T-cell (primary cell): Measurements from ENCODE around the gene ZNF212. TPM values are rescaled to one million over a fixed set of nuclear protein-coding genes. Genes with fewer than 3 reads are reported as not detected.
"Not testable (repeated sequence)": the region's sequence is repeated elsewhere in the genome, so short reads cannot be mapped to it uniquely, and the experiment has no call there.

Experiments used
- ATAC-seq, 4 experiments: fragments of 200-7000 bp in 3 of 4; fragments of 150-1000 bp in 1 of 4; cut with Tn5 transposase; replicated peaks in 1 of 4; 1 replicate in 3 of 4; 2 replicates in 1 of 4; pipeline ENCODE4 v1.10.0; 2021; ENCODE audit warnings: moderate library complexity in 3 of 4, mild to moderate bottlenecking in 2 of 4, moderate number of reproducible peaks in 1 of 4
- CTCF ChIA-PET, 2 donors: fragments of 300-600 bp; sonication (Branson Sonifier 250); formaldehyde crosslinking; loops; one replicate each; lab custom pipeline; 2022; ENCODE audit warnings: antibody characterized with exemption in 2 of 2; lab: Charles Lee
- POLR2A ChIA-PET, 2 donors: fragments of 300-600 bp; sonication (Branson Sonifier 250); formaldehyde crosslinking; loops; one replicate each; lab custom pipeline; 2022; ENCODE audit warnings: antibody characterized with exemption in 2 of 2; lab: Charles Lee
- DNase-seq, 35 experiments: peaks; one replicate each; pipeline versions ENCODE4 v3.0.0 to v3.0.0-alpha.2; 2013 to 2023
- H3K27ac ChIP-seq: one replicate; pipeline ENCODE4 v1.5.1; 2013; ENCODE audit warnings: low read length
- H3K27me3 ChIP-seq, 2 experiments: replicated peaks in 1 of 2; 1 replicate in 1 of 2; 2 replicates in 1 of 2; pipeline versions ENCODE4 v1.6.1 to v1.7.0; 2013; ENCODE audit warnings: low read length in 1 of 2, mixed read lengths in 1 of 2; ENCODE audit not compliant: control insufficient read depth in 2 of 2, insufficient read depth in 2 of 2; ENCODE audit errors: extremely low read depth in 1 of 2
- H3K36me3 ChIP-seq, 2 donors: 1 replicate in 1 of 2; 2 replicates in 1 of 2; pipeline versions ENCODE4 v1.6.1 to v1.7.0; 2013; ENCODE audit warnings: low read length in 1 of 2; ENCODE audit not compliant: control insufficient read depth in 2 of 2, insufficient read depth in 1 of 2; ENCODE audit errors: extremely low read depth in 1 of 2
- H3K4me1 ChIP-seq, 2 experiments: 1 replicate in 1 of 2; 2 replicates in 1 of 2; pipeline versions ENCODE4 v1.6.1 to v1.7.0; 2013; ENCODE audit warnings: low read length in 2 of 2, mixed read lengths in 1 of 2; ENCODE audit not compliant: insufficient read depth in 2 of 2, control insufficient read depth in 1 of 2; ENCODE audit errors: extremely low read depth in 1 of 2
- H3K4me3 ChIP-seq, 2 donors: 1 replicate in 1 of 2; 2 replicates in 1 of 2; pipeline versions ENCODE4 v1.5.1 to v1.7.0; 2013; ENCODE audit warnings: mild to moderate bottlenecking in 2 of 2, low read length in 1 of 2, moderate library complexity in 1 of 2; ENCODE audit not compliant: control insufficient read depth in 1 of 2; ENCODE audit errors: extremely low read depth in 1 of 2
- H3K9me3 ChIP-seq: 2 replicates; pipeline ENCODE4 v1.7.0; 2013
- H3K27ac Mint-ChIP-seq, 2 donors: one replicate each; pipeline ENCODE4 v1.8.0; 2020 to 2021; ENCODE audit warnings: mild to moderate bottlenecking in 2 of 2, mixed read lengths in 2 of 2
- H3K27me3 Mint-ChIP-seq, 2 donors: one replicate each; pipeline ENCODE4 v1.8.0; 2021 to 2022; ENCODE audit warnings: mixed read lengths in 2 of 2
- H3K36me3 Mint-ChIP-seq: one replicate; pipeline ENCODE4 v1.8.0; 2021; ENCODE audit warnings: mixed read lengths
- H3K4me1 Mint-ChIP-seq, 3 donors: one replicate each; pipeline ENCODE4 v1.8.0; 2020 to 2022; ENCODE audit warnings: mixed read lengths in 3 of 3, mild to moderate bottlenecking in 1 of 3
- H3K4me3 Mint-ChIP-seq, 3 donors: one replicate each; pipeline ENCODE4 v1.8.0; 2020 to 2022; ENCODE audit warnings: mild to moderate bottlenecking in 3 of 3, mixed read lengths in 3 of 3, moderate library complexity in 3 of 3
- H3K9me3 Mint-ChIP-seq, 3 donors: one replicate each; pipeline ENCODE4 v1.8.0; 2020 to 2022; ENCODE audit warnings: mixed read lengths in 3 of 3
- WGBS: methylation state at CpG from one replicate; pipeline ENCODE4 v1.1.5; 2013; ENCODE audit warnings: missing lambda C conversion rate; ENCODE audit not compliant: insufficient coverage; 5-methylcytosine and 5-hydroxymethylcytosine counted together
- total RNA-seq, 35 experiments: library from RNA in 6 of 35; stranded (reverse) in 6 of 35; fragments of 120-200 nt in 1 of 35; gene quantifications; one replicate each; pipeline versions ENCODE4 v1.2.1 to v1.2.4 and lab custom pipeline; 2013 to 2026

The ZNF212 gene
- total RNA-seq, 5 donors from 2014 or later (not counting 1 experiment from before 2014, with no cell fraction given) = 14.1 to 21.7 (median 19.6) TPM

DNA sequence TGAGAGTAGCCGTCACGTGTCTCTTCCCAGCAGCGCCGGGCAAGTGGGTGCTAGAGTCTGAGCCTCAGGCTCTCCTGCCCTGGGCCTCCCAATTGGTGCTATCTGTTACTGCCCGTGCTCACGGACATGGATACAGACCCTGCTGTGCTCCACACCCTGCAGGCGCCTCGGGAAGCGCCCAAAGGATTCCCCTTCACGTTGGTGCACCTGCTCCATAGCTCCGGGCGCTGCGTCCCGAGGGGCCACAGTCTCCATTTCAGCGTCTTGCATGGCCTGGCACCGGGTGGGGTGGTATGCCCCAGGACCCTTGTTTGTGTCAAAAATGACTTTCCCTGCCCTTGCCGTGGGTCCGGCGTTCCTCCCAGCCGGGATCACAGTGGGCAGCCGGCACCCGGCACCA lies 13.8 kb upstream of the ZNF212 start:
- Histone ChIP-seq H3K36me3 (peaks cover 9 to 14% of the 10 kb centered on the region in 2 donors), H3K27ac (no peak overlapping the region), H3K27me3 (no peaks in the 10 kb centered on the region), H3K4me3 (no peak overlapping the region), H3K4me1 (no peaks in the 10 kb centered on the region), H3K9me3 (no peaks in the 10 kb centered on the region)
- Mint-ChIP-seq H3K4me3 (no peak overlapping the region), H3K27me3 (no peaks in the 10 kb centered on the region), H3K36me3 (peaks cover 24% of the 10 kb centered on the region), H3K27ac (no peak overlapping the region), H3K9me3 (no peaks in the 10 kb centered on the region), H3K4me1 (peaks cover 0 to 6% (median 0%) of the 10 kb centered on the region in 3 donors)
- ATAC-seq (no peak), DNase-seq (no peak)
- WGBS = 97% methylated on average over 22 of the region's 22 CpGs
- CTCF ChIA-PET = no interaction called here
- POLR2A ChIA-PET = no interaction called here

GRCh38 chr7:149226366-149226765 lies 13.1 kb upstream of the ZNF212 start:
- CTCF ChIA-PET, H3K36me3 ChIP-seq, H3K27ac ChIP-seq, H3K4me3 Mint-ChIP-seq, POLR2A ChIA-PET, H3K27me3 ChIP-seq, H3K4me3 ChIP-seq, H3K27me3 Mint-ChIP-seq, H3K4me1 Mint-ChIP-seq, DNase-seq, ATAC-seq, H3K9me3 ChIP-seq, H3K4me1 ChIP-seq, H3K9me3 Mint-ChIP-seq, H3K27ac Mint-ChIP-seq: not testable (repeated sequence)
- H3K36me3 Mint-ChIP-seq = peaks cover 20% of the 10 kb centered on the region
- 93% methylated on average over 10 of the region's 17 CpGs for WGBS

- no peak overlapping the region for H3K4me3 Mint-ChIP-seq
- Histone ChIP-seq H3K4me1 (no peaks in the 10 kb centered on the region), H3K27me3 (no peaks in the 10 kb centered on the region), H3K9me3 (no peaks in the 10 kb centered on the region), H3K36me3 (peaks cover 7 to 9% of the 10 kb centered on the region in 2 donors), H3K4me3 (no peak overlapping the region), H3K27ac (no peak overlapping the region)
- DNase-seq (no peak), ATAC-seq (no peak)
- POLR2A ChIA-PET = no interaction called here
- peaks cover 15% of the 10 kb centered on the region for H3K36me3 Mint-ChIP-seq
- 100% methylated on average over 1 of the region's 6 CpGs for WGBS
- no peaks in the 10 kb centered on the region for H3K9me3 Mint-ChIP-seq
- CTCF ChIA-PET = no interaction called here
- no peaks in the 10 kb centered on the region for H3K27me3 Mint-ChIP-seq
- peaks cover 0 to 6% (median 0%) of the 10 kb centered on the region in 3 donors for H3K4me1 Mint-ChIP-seq
- H3K27ac Mint-ChIP-seq = no peak overlapping the region
Measured at GRCh38 chr7:149226840-149227494, 12.5 kb upstream of the ZNF212 start.

- POLR2A ChIA-PET = no interaction called here
- no peak overlapping the region for H3K4me3 Mint-ChIP-seq
- WGBS = 69% methylated on average over 6 of the region's 7 CpGs
Measured at GRCh38 chr7:149228831-149229471, 10.5 kb upstream of the ZNF212 start.

DNA sequence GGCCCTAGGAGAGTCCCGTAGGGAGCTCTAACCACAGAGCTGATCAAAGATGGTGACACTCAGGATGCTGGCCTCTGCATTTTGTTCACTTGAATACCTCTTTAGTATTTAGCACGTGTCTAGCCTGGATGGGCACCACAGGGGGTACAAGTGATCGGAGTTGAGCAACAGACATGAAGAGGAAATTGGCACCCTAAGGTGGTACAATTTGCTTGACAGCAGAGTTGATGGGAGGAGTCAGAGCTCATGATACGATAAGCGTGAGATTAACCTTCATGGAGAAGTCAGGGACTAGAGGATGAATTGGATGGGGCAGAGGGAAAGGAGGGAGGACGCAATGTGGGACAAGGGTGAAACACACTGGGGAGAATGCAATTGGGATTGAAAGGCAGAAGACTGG lies 9.9 kb upstream of the ZNF212 start:
- peaks cover 5 to 9% of the 10 kb centered on the region in 2 donors for H3K36me3 ChIP-seq
- DNase-seq (no peak), ATAC-seq (no peak)
- H3K36me3 Mint-ChIP-seq = peaks cover 12% of the 10 kb centered on the region
- H3K27me3 ChIP-seq = peaks cover 0 to 19% of the 10 kb centered on the region in 2 experiments
- no peaks in the 10 kb centered on the region for H3K9me3 Mint-ChIP-seq
- peaks cover 0 to 6% (median 0%) of the 10 kb centered on the region in 3 donors for H3K4me1 Mint-ChIP-seq
- H3K4me1 ChIP-seq = no peaks in the 10 kb centered on the region
- no peak overlapping the region for H3K4me3 Mint-ChIP-seq
- ChIA-PET CTCF (interaction anchor here in 1 of 2 donors (0.6 kb wide), 1 partner anchor 660 kb away, joined by 3 read pairs; no protein-coding TSS in a partner anchor), POLR2A (no interaction called here)
- H3K27me3 Mint-ChIP-seq = peaks cover 0 to 15% of the 10 kb centered on the region in 2 donors
- WGBS = 87% methylated on average over 4 of the region's 6 CpGs
- H3K4me3 ChIP-seq = no peak overlapping the region
- H3K27ac Mint-ChIP-seq = no peak overlapping the region
- no peaks in the 10 kb centered on the region for H3K9me3 ChIP-seq
- H3K27ac ChIP-seq = no peak overlapping the region

More at GRCh38 chr7:149228831-149229471, 10.5 kb upstream of the ZNF212 start:
- Histone ChIP-seq H3K36me3 (peaks cover 5 to 9% of the 10 kb centered on the region in 2 donors), H3K9me3 (no peaks in the 10 kb centered on the region), H3K4me1 (no peaks in the 10 kb centered on the region), H3K27ac (no peak overlapping the region), H3K27me3 (peaks cover 0 to 17% of the 10 kb centered on the region in 2 experiments), H3K4me3 (no peak overlapping the region)
- Mint-ChIP-seq H3K4me1 (peaks cover 0 to 6% (median 0%) of the 10 kb centered on the region in 3 donors), H3K27ac (no peak overlapping the region), H3K36me3 (peaks cover 12% of the 10 kb centered on the region), H3K9me3 (no peaks in the 10 kb centered on the region), H3K27me3 (peaks cover 0 to 12% of the 10 kb centered on the region in 2 donors)
- DNase-seq (no peak), ATAC-seq (no peak)
- CTCF ChIA-PET = interaction anchor here in 1 of 2 donors (0.6 kb wide), 1 partner anchor 660 kb away, joined by 3 read pairs; no protein-coding TSS in a partner anchor

DNA sequence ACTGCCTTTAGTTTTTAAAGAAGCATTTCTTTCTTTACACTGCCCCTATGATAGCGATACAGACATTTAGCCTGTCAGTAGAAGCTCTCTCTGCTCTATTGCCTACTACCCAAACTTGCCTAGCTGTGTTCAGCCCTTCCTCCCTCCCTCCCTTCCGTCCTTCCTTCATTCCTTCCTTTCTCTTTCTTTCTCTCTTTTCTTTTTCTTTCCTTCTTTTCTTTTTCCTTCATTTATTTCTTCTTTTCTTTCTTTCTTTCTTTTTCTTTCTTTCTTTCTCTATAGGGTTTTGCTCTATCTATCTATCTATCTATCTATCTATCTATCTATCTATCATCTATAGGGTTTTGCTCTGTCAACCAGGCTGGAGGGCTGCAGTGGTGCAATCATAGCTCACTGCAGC lies 7.1 kb upstream of the ZNF212 start:
- ATAC-seq = no peak
- WGBS = 87% methylated on average over 2 of the region's 2 CpGs
- H3K9me3 Mint-ChIP-seq = no peaks in the 10 kb centered on the region
- H3K27ac Mint-ChIP-seq = no peak overlapping the region
- DNase-seq = no peak
- ChIA-PET POLR2A (no interaction called here), CTCF (interaction anchor here in 1 of 2 donors (0.5 kb wide), 1 partner anchor 97 kb away, joined by 3 read pairs; no protein-coding TSS in a partner anchor)
- H3K27me3 Mint-ChIP-seq = peaks cover 5 to 21% of the 10 kb centered on the region in 2 donors
- Histone ChIP-seq H3K4me3 (no peak overlapping the region), H3K36me3 (no peaks in the 10 kb centered on the region), H3K9me3 (no peaks in the 10 kb centered on the region), H3K27me3 (peaks cover 0 to 28% of the 10 kb centered on the region in 2 experiments), H3K4me1 (no peaks in the 10 kb centered on the region), H3K27ac (no peak overlapping the region)
- no peak overlapping the region for H3K4me3 Mint-ChIP-seq
- peaks cover 0 to 6% (median 0%) of the 10 kb centered on the region in 3 donors for H3K4me1 Mint-ChIP-seq
- H3K36me3 Mint-ChIP-seq = no peaks in the 10 kb centered on the region
